AG04450 (cell line): ENCODE data around the gene UBE3C. TPM values are rescaled to one million over a fixed set of nuclear protein-coding genes. Genes with fewer than 3 reads are reported as not detected.

Source experiments
- CTCF ChIA-PET: fragments of 300-600, 350-600 bp; formaldehyde crosslinking; extraction: SDS; loops from one replicate; lab custom pipeline; 2022; ENCODE audit warnings: antibody characterized with exemption, inconsistent platforms; lab: Charles Lee
- POLR2A ChIA-PET: fragments of 350-600 bp; formaldehyde crosslinking; extraction: SDS; loops from one replicate; lab custom pipeline; 2021; ENCODE audit warnings: antibody characterized with exemption, inconsistent platforms; lab: Yijun Ruan, JAX
- DNase-seq: peaks from one replicate; pipeline ENCODE4 v3.0.0-alpha.2; 2011; ENCODE audit warnings: low read depth, low spot score
- H3K27ac ChIP-seq: one replicate; pipeline ENCODE4 v1.5.1; 2012; ENCODE audit warnings: low read depth, low read length, control low read depth
- H3K27me3 ChIP-seq: one replicate; pipeline ENCODE4 v1.6.0; 2012; ENCODE audit warnings: low read length; ENCODE audit not compliant: control insufficient read depth, insufficient read depth
- H3K4me3 ChIP-seq: 2 replicates; pipeline ENCODE4 v1.5.1; 2011; ENCODE audit warnings: mild to moderate bottlenecking, low read depth, low read length, control low read depth
- H3K9me3 ChIP-seq: 2 replicates; pipeline ENCODE4 v1.5.1; 2012; ENCODE audit warnings: low read length; ENCODE audit not compliant: control insufficient read depth, insufficient read depth
- polyA plus RNA-seq: library from polyadenylated mRNA; depleted of rRNA; stranded (reverse); fragments of >200 nt; gene quantifications from 2 replicates; pipeline ENCODE4 v1.2.3, GENCODE V29; 2011
- TF ChIP-seq, protein P1 (sequence below): IDR thresholded peaks from 2 replicates; pipeline ENCODE4 v1.5.1; 2011; ENCODE audit warnings: low read depth, low read length, control low read depth, inconsistent platforms

UBE3C gene
- polyA plus RNA-seq, 1 experiment = 71.2 TPM

DNA sequence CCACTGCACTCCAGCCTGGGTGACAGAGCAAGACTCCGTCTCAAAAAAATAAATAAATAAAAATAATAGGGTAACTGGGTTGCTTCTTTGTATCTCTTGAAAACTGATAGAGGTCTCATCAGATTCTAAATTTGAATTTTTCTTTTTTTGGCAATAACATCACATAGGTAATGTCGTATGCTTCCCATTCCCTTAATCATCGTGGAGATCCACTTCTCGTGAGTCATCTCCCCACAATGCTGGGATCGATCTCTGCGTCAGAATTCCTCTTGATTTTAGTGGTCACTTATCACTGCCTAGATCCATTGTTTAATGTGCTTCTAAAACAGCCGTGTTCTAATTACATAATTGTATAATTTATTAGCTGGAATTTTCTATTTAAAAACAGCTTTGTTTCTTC, 127.5 kb downstream of the UBE3C start:
- Histone ChIP-seq H3K27ac (no peak overlapping the region), H3K9me3 (no peaks in the 10 kb centered on the region; the same call in 1 of the 2 replicates), H3K4me3 (no peak overlapping the region), H3K27me3 (no peaks in the 10 kb centered on the region)
- TF ChIP-seq, protein P1, sequence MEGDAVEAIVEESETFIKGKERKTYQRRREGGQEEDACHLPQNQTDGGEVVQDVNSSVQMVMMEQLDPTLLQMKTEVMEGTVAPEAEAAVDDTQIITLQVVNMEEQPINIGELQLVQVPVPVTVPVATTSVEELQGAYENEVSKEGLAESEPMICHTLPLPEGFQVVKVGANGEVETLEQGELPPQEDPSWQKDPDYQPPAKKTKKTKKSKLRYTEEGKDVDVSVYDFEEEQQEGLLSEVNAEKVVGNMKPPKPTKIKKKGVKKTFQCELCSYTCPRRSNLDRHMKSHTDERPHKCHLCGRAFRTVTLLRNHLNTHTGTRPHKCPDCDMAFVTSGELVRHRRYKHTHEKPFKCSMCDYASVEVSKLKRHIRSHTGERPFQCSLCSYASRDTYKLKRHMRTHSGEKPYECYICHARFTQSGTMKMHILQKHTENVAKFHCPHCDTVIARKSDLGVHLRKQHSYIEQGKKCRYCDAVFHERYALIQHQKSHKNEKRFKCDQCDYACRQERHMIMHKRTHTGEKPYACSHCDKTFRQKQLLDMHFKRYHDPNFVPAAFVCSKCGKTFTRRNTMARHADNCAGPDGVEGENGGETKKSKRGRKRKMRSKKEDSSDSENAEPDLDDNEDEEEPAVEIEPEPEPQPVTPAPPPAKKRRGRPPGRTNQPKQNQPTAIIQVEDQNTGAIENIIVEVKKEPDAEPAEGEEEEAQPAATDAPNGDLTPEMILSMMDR = no peak
- CTCF ChIA-PET = no interaction called here
- no peak for DNase-seq
- POLR2A ChIA-PET = no interaction called here

DNA sequence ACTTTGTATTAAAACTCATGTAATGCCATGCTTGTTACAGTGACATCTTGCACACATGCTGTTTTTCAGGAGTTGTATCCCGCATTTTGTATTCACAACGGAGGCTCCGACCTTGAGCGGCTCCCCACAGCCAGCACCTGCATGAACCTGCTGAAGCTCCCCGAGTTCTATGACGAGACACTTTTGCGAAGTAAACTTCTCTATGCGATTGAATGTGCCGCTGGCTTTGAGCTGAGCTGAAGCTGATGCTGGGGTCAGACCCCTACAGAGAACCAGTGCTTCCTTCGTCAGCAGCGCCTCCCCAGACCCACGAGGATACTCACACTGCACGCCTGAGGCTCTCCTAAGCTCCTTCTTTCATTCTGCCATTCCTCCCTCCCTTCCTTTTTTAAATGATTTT, 128.8 kb downstream of the UBE3C start:
- POLR2A ChIA-PET = interaction anchor here (0.6 kb wide), 1 partner anchor 1599 kb away, joined by 3 read pairs; no protein-coding TSS in a partner anchor

DNA sequence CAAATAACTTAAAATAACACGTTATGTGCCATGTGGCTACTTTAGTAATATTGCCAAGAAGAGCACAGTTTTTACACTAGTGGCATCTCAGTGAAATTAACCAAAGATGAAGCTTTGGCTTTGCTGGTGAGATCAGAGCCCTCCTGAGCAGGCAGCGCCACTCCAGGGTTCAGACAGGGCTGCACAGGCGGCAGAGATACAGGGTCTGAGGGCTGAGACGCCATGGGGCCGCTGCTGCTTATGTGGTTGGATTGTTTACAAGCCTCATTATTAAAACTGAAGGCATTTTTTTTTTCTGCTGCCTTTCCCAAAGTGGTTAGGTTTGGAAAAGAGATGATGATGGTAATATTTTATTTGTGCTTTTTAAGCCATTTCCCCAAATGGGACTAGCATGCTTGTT, 129.2 kb downstream of the UBE3C start:
- POLR2A ChIA-PET = no interaction called here
- TF ChIP-seq, protein P1 = no peak
- H3K9me3 ChIP-seq = no peaks in the 10 kb centered on the region; the same call in 1 of the 2 replicates
- DNase-seq = no peak
- CTCF ChIA-PET = interaction anchor here (0.6 to 1.1 kb wide), 2 partner anchors 18 to 72 kb away, joined by 4 read pairs; no protein-coding TSS in a partner anchor
- no peaks in the 10 kb centered on the region for H3K27me3 ChIP-seq
- H3K4me3 ChIP-seq = no peak overlapping the region
- H3K27ac ChIP-seq = no peak overlapping the region

More for the DNA sequence above, 128.8 kb downstream of the UBE3C start:
- Histone ChIP-seq H3K27ac (no peak overlapping the region), H3K4me3 (no peak overlapping the region), H3K9me3 (no peaks in the 10 kb centered on the region; the same call in 1 of the 2 replicates), H3K27me3 (no peaks in the 10 kb centered on the region)
- TF ChIP-seq, protein P1 = no peak
- no peak for DNase-seq
- CTCF ChIA-PET = interaction anchor here (0.6 to 1.1 kb wide), 3 partner anchors 13 to 72 kb away, joined by 4 to 5 read pairs (median 4); no protein-coding TSS in a partner anchor

GRCh38 chr7:157268540-157268939, 129.8 kb downstream of the UBE3C start:
- TF ChIP-seq, protein P1 = no peak
- Histone ChIP-seq H3K9me3 (no peaks in the 10 kb centered on the region; the same call in 1 of the 2 replicates), H3K27ac (no peak overlapping the region), H3K27me3 (no peaks in the 10 kb centered on the region), H3K4me3 (no peak overlapping the region)
- ChIA-PET CTCF (interaction anchor here (1.0 to 1.8 kb wide), 2 partner anchors 18 to 19 kb away, joined by 3 to 9 read pairs; no protein-coding TSS in a partner anchor), POLR2A (no interaction called here)
- no peak for DNase-seq

DNA sequence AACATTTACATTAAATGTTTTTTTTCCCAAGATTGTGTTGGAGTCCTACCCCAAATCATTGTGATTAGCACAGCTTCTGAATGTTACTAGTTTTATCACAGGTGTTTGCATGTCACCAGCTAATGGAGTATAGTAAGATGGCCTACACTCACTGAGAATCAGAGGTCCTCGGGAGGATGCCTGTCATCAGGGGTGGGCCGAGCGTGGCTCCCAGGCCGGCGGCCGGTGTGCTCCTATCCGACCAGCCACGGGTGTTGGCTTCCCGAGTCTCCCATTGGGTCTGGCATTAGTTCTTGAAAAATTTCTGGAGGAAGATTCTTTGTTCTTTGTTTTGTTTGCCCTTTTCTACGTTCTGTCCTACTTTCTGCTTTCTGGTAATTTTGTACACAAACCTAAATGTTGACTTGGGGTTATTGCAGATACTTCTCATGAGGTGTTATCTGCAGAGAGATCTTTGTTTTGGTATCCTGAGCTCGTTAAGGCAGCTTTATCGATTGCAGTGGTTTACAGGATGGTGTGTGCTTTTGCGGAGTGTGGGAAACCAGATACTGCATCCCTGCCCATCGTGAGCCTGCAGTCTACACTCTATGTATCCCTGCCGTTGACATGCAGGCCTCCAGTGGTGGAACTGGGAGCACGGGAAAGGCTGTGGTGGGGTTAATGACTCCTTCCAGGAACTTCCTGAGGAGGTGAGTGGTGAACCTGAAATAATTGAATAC, 130.8 kb downstream of the UBE3C start:
- TF ChIP-seq, protein P1 = no peak
- Histone ChIP-seq H3K27me3 (no peaks in the 10 kb centered on the region), H3K27ac (no peak overlapping the region), H3K9me3 (no peaks in the 10 kb centered on the region; the same call in 1 of the 2 replicates), H3K4me3 (no peak overlapping the region)
- CTCF ChIA-PET = interaction anchor here (1.0 to 1.8 kb wide), 2 partner anchors 19 to 20 kb away, joined by 3 to 9 read pairs; no protein-coding TSS in a partner anchor
- DNase-seq = no peak
- POLR2A ChIA-PET = no interaction called here
